ENCODE results near the gene TMEM161A.

DNA sequence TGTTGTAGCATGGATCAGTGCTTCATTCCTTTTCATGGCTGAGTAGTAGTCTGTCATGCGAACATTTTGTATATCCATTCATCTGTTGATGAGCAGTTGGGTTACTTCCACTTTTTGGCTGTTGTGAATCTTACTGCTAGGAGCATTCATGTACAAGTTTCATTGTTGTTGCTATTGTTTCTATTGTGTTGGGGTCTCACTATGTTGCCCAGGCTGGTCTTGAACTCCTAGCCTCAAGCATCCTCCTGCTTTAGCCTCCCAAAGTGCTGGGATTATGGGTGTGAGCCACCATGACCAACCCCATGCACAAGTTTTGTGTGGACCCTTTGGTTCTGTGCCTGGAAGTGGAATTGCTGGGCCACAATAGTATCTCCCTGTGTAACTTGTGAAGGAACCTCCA lies 58.7 kb downstream of the TMEM161A start:
- TF ChIP-seq POLR2A (IDR thresholded peaks at IDR 0.05): no peak
- TF ChIP-seq, protein P1, sequence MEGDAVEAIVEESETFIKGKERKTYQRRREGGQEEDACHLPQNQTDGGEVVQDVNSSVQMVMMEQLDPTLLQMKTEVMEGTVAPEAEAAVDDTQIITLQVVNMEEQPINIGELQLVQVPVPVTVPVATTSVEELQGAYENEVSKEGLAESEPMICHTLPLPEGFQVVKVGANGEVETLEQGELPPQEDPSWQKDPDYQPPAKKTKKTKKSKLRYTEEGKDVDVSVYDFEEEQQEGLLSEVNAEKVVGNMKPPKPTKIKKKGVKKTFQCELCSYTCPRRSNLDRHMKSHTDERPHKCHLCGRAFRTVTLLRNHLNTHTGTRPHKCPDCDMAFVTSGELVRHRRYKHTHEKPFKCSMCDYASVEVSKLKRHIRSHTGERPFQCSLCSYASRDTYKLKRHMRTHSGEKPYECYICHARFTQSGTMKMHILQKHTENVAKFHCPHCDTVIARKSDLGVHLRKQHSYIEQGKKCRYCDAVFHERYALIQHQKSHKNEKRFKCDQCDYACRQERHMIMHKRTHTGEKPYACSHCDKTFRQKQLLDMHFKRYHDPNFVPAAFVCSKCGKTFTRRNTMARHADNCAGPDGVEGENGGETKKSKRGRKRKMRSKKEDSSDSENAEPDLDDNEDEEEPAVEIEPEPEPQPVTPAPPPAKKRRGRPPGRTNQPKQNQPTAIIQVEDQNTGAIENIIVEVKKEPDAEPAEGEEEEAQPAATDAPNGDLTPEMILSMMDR (IDR thresholded peaks at IDR 0.05): no peak

Measured in gastroesophageal sphincter (tissue), 3 donors.